CD4-positive, alpha-beta T cell treated with Interleukin-4 for 4 hours (primary cell): ENCODE results near the gene CRYBB1.

Experiments used
- DNase-seq: peaks from one replicate; pipeline ENCODE4 v3.0.0-alpha.2; 2020

Gene CRYBB1

DNA sequence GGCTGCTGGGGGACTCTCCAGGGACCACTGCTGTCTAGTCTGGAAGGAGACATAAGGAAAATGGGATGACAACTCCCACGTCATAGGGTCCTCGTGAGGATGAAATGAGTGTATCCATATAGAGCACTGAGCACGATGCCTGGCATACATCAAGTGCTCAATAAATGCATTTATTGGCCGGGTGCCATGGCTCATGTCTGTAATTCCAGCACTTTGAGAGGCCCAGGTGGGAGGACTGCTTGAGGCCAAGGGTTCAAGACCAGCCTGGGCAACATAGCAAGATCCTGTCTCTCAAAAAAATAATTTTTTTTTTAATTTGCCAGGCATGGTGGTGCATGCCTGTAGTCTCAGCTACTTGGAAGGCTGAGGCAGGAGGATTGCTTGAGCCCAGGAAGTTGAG is 15.7 kb downstream of the CRYBB1 start:
- no peak for DNase-seq

DNA sequence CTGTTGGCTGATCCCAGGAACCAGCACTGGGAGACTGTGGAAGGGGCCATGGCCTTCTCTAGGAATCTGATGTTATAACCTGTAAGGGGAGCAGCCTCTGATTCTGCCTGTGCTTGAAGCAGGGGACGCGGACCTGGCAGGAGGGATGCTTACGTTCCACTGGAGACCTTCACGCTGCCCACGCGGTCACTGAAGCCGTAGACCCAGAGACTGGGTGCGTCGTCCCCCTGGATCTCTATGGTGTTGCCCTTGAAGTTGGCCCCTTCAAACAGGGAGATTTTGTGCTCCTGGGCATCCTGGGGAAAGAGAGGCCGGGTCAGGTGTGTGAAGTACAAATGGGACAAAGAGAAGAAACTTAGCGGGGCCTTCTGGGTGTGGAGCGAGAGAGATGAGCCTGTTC is 16.1 kb downstream of the CRYBB1 start:
- no peak for DNase-seq

DNA sequence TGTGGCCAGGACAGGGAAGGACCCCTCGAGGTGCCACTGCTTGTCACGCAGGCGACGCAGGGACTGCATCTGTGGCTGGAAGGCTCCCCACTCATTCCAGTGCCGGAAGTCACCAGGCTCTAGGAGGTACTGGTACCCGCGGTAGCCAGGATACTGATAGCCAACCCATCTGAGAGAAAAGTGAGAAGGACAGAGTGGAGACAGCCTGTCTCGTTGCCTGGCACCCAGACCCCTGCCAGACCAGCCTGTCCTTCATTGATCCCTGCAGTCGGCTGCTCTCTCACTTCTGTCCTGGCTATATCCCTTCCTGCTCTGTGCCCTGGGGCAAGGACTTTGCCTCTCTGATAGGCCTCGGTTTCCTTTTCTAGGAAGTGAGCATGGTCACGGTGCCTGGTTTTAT is 18.3 kb downstream of the CRYBB1 start:
- DNase-seq, result no peak

DNA sequence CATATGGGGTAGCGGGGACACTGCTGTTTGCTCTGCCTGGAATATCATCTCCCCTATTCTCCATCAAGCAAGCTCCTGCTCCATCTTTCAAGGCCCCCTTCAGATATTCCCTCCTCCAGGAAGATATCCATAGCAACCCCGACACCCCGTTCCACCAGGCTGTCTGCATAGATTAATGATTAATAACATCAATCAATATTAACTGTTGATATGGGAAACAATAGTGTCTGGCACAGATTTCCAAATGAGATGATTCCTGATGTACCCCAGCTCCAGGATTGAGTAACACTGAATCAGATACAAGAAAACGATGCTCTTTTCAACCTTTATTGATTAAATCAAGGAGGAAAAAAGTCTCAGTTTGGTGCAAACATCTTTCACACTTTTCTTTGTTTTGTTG is 20.3 kb downstream of the CRYBB1 start:
- no peak for DNase-seq

DNA sequence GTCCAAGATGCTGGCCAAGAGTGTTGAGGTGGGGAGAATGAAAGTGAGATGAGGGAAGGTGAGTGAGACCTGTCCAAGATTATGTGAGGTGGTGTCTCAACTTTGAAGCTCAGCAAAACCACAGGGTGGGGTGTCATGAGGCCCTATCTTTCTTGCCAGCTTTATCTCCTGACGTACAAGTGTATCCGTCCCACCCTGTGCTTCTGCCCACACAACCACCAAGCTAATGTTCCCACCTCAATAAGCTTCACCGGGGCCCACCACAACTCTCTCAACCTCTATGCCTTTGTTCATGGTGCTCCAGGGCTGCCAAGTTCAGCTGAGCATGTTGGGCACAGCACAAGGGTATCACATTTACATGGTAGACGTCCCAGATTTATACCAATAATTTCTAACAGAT is 20.8 kb downstream of the CRYBB1 start:
- peak; percentile 33 for DNase-seq

DNA sequence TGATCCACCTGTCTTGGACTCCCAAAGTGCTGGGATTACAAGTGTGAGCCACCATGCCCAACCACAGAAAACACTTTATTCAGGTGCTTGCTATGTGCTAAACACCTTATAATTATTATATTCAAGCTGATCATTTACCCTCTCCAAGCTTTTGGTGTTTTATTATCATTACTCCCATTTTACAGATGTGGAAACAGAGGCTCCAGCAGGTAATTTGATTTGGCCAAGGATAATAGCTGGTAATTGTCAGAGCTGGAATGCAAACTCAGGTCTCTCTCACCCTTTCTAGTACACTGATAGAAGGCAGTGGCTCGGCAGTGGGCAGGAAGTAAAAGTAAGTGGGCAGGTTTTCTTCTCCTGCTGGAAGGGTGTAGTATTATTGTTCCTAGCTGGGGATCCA is 24.1 kb downstream of the CRYBB1 start:
- no peak for DNase-seq

DNA sequence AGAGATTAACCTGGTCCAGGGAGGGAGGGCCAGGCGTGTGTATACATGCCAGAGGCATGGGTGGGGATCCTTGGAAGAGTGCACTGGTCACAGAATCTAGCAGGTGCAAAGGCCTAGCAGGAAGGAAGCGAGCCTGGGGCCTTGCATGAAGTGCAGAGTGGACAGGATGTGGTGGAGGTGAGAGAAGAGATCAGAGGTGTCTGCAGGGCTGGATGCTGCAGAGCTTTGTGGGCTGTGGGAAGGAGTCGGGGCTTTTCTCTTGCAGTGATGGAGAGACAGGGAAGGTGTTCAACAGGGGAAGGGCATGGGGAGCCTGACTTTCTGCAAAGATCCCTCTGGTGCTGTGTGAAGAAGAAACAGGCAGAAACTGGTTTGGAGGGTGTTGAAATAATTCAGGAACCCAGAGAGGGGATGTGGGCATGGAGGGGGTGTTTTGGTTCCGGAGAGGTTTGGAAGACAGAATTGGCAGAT is 25.4 kb downstream of the CRYBB1 start:
- peak; percentile 51 for DNase-seq

DNA sequence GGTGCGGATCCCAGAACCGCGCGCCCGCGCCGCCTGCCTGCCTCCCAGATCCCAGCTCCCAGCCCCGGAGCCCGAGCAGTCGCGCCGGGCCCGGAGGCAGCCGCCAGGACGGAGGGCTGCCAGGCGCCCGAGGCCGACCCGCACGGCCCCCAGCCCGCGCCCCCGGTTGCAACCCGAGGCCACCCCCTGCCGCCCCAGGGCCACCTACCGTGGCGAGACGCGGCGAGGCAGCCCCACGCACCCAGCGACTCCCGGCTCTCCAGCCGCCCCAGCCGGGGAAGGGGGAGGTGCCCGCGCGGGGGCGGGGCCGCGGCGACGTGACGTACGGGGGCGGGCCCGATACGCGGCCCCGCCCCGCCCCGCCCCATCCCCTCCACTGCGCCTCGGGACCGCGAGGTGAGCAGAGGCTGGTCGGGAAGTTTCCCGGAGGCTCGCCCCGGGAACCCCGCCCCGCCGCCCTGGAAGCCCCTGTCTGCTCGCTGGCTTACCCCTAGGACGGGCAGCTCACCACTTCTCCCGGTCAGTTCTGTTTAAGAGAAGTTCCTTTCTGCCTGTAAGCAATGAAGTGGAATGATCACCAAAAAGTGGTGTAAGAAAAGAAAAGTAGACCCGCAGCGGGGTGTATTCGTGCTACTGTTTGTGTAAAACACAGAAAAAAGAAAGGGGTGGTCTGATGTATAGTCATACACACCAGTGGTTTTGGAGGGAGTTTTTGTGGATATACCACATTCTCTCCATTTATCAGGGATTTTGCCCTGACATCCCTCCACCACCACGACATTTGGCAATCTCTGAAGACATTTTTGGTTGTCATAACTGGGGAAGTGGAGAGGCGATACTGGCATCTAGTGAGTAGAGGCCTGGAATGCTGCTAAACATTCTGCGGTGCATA is 27.7 kb downstream of the CRYBB1 start, which contains the start of gene TPST2:
TPST2 (minus strand) TSS at position 288 of the 892 bp plus-strand sequence. CDS start 48,502 bp downstream, outside the sequence.
- peak; percentile 60 for DNase-seq

DNA sequence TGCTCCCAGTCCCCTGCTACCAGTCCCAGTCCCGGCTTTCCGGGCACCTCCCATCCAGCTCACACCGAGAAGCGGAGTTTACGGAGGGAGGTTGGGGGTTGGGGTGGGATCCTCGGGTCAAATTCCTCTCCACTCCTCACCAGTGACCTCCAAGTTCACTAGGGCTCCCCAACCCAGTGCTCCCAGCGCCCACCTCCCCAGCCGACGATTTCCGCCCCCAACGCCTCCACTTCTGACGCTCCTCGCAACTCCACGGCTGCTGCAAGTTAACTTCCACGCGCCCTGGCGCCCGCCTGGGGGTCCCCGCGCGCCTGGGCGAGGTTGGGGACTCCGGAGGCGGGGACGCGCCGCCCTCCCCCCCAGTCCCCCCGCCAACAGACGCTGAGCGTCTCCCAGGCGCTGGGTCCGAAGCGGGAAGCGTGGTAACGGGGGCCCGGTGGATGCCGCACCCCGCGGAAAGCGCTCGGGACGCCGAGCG is 28.4 kb downstream of the CRYBB1 start:
- no peak for DNase-seq

DNA sequence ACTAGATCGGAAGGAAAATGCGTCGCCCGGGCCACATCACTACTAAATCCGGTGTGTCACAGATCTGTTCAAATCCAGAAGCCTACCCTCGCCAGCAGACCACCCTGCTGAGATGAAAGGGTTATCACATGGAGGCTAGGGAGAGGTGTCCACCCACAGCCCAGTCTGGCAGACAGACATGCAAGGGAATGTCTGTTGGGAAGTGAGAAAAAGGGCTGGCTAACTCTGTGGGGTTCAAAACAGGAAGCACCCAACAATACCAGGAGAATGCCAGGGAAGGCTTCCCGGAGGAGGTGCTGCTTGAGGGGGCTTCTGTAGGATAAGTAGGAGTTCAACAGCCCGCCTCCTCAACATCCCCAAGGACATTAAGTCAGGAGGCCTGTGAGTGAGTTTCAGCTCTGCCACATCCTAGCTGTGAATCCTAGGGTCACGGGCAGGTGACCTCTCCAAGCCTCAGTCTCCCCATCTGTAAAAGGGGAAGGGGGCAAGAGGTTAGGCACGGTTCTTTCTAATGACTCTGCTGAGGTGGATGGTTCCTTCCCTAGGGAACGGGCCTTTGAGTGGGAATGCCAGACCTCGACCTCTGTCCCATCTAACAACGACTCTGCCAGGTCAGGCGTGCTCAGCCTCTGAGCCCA is 29.0 kb downstream of the CRYBB1 start:
- DNase-seq, result no peak

DNA sequence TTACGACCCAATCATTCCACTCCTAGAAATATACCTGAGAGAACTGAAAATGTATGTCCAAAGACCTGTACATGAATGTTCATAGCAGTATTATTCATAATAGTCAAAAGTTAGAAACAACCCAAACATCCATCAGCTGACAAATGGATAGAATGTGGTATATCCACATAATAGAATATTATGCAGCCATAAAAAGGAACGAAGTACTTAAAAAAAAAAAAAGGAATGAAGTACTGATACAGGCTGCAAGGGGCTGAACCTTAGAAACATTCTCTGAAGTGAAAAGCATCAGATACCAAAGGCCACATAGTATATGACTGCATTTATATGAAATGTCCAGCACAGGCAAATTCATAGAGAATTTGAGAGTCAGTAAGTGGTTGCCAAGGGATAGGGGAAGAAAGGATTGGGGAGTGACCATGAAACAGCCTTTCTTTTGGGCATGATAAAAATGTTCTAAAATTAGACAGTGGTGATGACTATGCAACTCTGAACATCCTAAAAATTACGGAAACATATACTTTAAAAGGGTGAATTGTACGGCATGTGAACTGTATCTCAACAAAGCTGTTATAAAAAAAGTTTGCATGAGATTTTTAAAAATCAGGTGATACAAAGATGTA is 29.7 kb downstream of the CRYBB1 start:
- no peak for DNase-seq

DNA sequence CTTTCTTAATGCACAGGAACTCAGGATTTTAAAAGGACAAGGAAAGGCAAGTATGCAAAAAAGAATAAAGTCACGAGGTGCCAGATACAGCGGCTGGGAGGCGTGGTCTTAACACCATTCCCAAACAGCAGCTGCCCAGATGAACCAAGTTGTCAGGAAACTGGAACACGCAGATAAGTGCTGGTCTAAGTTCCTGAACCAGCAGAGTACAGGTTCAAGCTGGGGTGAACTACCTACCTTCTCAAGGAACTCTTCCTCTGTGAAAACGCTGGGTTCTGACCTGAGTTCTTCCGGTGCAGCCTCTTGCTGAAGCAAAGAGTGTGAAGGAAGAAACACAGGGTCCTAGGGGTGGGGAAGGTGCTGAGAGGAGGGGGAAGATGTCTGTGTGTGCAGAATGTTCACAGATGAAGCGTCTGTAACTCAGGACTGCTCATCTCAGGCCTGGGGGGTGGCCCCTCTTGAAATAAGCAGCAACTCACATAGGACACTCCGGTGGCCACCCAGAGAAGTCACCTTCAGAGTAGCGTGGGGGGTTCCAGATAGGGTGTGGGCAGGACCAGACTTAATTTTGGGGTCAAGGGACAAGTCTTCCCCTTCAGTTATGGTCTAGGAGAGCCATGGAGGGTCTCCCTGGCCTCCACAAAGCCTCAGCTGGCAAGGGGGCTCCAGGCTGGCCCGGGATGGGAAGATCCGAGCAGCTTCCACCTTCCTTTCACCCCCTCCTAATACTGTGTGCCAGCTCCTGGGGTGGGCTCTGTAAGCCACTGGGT is 31.1 kb downstream of the CRYBB1 start:
- peak; percentile 28 for DNase-seq

DNA sequence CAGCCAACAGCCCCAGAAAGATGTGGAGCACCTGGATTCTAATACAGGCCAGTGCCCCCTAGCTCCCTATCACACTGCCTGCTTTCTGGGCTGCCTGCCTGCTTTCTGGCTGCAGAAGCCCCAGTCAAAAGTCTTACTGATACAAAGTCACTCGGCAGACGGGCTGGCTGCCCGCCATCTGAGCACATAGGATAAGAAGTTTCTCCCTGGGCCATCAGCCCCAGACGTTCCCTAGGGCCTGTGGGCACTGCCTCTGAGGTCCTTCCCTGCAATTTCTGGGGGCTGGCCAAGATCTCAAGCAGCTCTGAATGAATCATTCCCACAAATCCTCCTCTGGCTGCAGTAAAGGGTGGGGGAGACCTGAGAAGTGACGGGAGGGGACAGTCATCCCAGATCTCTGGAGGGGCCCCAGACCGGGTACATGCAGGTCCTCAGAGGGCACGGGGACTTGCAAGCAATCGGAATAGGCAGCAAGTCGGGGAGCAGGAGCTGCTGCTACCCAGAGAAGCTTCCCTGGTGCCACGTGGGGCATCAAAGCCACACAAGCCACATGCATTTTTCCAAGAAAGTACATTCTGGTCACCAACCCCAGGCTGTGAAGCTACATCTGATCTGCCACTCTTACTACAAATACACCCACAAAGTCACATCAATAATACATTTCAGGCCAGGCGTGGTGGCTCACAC is 32.6 kb downstream of the CRYBB1 start:
- no peak for DNase-seq

DNA sequence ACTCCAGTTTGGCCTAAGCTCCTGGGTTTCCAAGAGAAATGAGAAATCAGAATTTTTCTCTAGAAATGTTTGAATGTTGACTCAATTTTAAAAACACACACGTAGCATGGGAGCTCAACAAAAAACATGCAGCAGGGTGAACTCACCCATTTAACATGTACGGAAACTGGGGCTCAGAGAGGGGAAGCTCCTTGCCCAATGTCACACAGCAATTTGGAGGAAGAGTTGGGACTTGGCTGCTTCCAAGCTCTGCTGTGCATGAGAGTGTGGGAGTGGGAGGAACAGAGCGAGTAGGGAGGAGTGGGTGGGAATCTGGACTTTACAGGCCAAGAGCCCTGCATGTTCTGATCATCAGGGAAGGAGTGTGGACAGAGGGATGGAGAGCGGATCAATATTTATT is 33.8 kb downstream of the CRYBB1 start:
- no peak for DNase-seq

DNA sequence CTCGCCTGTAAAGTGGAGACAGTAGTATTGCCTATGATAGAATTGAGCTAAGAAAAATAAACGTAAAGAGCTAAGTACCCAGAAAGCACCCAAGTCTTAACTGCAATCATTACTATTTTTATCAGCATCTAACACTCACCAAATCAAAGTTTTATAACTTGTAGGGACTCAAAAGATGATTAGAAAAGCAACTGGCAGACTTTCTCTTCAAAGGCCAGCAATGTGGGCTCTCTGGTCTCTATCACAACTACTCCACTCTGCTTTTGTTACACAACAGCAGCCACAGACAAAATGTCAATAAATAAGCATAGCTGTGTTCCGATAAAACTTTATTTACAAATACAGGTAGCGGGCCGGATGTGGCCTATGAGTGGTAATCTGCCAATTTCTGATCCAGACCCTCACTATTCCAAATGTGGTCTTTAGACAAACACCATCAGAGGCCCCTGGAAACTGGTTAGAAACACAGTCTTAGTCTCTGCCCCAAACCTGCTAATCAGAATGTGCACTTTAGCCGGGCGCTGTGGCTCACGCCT is 36.1 kb downstream of the CRYBB1 start:
- no peak for DNase-seq

DNA sequence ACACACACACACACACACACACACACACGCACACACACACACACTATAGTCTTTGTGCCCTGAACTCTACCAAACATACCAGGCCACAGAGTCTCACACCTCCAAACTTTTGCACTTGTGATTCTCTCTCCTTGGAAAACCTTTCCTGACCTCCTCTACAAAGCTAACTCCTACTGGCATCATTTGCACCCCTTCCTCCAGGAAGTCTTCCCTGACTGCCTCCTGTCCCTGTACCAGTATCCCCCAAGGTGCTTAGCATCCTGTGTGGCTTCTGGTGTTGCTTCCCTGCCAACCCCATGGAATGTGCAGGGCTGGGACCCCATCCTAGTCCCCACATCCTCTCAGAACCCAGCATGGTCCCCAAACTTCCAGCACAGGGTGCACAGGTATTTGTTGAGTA is 36.8 kb downstream of the CRYBB1 start:
- no peak for DNase-seq

DNA sequence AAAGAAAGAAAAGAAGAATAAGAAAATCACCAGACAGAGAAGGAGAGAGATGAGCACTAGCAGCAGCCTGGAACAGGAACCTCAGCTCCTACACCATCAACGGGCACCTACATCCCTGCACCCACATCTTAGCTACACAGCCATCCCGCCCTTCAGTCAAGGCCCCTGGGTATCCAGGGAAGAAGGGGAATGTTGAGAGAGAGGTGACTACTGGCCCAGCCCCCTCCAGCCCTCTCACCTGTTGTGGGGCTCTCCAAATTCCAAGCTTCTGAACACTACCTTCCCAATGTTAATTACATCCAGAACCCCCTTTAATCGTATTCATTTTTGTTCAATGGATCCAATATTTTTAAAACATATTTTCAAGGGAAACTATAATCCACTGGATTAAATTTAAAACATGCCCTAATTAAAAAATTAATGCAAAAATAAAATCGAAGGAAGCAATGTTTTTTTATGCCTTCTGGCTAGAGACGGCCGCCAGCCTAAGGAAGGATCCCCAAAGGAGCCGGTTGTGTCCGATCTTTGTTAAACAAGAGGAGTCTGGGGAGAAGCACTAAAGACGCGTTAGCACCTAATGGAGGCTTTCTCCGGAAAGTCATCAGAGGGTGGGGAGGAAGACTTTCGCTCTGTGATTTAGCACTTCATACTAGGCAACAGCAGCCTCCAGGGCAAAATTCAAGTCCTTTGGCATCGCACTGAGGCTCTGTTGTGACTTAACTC is 37.4 kb downstream of the CRYBB1 start:
- DNase-seq, result no peak

DNA sequence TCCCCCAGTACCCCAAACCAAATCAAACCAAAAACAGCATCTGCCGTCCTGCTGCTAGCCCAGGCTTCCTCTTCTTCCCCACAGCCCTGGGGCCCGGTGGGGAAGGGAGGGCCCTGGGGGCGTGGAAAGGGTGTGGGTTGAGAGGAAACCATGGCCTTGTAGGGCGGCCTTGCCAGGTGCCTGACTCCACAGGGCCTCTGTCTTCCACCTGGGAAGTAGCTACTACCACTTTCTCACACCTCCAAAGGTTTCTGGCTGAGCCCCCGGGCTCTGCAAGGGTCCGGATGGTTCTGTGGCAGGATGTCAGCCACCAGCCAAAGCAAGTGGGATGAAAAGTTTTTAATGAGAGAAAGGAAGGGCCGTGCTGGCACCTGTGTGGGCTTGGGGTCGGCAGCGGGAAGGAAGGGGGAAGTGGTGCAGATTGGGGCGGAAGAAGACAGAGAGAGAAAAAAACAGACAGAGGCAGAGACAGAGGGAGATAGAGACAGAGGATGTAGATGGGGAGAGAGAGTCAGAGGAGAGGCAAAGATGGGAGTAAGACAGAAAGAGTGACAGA is 38.4 kb downstream of the CRYBB1 start:
- peak; percentile 52 for DNase-seq

DNA sequence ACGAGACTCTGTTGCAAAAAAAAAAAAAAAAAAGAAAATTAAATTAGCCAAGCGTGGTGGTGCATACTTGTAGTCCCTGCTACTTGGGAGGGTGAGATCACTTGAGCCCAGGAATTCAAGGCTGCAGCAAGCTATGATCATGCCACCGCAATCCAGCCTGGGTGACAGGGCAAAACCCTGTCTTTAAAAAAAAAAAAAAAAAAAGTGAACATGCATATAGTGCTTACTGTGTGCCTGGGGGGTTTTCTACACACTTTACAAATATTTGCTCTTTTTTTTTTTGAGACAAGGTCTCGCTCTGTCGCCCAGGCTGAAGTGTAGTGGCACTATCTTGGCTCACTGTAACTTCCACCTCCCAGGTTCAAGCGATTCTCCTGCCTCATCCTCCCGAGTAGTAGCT is 40.7 kb downstream of the CRYBB1 start:
- DNase-seq, result no peak

DNA sequence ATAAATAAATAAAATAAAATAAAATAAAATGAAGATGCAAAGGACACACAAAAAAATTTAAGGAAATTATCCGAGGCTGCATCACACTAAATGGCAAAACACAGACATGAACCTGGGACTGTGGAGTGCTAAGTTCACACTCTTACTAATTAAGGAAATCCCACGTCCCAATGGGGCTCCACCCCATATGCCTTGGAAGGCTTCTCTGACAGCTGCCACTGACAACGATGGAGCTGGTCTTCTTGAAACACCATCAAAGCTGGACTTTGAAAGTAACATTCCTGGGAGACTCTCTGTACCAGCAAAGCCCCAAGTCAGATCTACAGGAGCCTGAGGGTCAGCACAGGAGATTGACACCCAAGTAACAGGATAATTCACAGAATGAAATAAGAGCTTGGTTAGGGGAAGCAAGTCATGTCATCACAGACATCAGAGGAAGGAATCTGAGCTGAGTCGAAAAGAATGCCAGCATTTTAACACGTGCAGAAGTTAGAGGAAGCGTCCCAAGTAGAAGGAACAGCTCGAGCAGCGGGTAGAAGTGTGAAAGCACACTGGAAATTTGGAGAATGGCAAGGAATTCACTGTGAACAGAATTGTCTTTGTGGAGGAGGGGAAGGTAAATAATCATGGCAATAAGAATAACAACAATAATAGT is 41.7 kb downstream of the CRYBB1 start:
- no peak for DNase-seq
